ENCODE measurements around the gene PLCXD1.
"Not testable (repeated sequence)": the region's sequence is repeated elsewhere in the genome, so short reads cannot be mapped to it uniquely, and the experiment has no call there.

Gene PLCXD1

DNA sequence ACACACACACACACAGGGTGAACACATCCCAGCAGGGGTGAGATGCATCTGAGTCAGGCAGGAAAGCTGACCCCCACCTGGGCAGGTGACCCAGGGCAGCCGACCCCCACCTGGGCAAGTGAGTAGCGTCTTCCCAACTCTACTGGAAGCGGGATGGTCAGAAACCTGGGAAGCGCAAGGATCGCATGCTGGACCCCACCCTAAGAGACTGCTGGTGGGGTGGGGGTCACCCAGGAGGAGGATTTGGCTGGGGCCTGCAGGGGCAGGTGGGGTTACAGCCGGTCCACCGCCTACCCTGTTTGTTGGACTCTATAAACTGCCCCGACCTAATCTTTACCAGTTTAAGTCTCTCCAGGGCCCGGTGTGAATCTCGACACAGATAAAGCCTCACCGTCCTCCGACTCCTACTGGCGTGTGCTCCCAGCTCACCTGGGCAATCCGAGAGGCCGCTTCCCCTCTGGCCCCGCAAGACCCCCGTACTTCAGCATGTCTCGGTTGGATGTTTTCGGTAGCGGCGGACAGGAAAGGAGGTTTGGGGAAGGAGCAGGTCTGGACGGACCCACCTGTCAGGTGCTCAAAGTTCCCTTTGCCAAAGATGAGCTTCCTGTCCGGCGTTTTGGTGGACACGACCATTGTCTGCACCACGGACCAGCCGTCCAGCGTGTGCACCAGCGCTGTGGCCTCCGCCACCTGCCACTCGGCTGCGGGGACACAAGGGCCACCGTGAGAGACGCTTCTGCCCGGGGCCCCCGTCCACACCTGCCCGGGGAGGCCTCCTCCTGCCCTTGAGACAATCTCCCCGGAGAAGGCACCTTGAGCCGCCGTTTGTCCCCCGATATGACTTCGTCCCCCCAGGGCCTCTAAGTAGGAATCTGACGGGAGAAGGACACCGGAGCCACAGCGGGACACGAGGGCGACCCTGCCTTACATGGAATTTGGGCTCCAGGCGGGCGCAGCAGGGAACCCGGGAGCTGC lies 35.5 kb downstream of the PLCXD1 start:
- no peak for DNase-seq (ENCODE audit: low spot score)

DNA sequence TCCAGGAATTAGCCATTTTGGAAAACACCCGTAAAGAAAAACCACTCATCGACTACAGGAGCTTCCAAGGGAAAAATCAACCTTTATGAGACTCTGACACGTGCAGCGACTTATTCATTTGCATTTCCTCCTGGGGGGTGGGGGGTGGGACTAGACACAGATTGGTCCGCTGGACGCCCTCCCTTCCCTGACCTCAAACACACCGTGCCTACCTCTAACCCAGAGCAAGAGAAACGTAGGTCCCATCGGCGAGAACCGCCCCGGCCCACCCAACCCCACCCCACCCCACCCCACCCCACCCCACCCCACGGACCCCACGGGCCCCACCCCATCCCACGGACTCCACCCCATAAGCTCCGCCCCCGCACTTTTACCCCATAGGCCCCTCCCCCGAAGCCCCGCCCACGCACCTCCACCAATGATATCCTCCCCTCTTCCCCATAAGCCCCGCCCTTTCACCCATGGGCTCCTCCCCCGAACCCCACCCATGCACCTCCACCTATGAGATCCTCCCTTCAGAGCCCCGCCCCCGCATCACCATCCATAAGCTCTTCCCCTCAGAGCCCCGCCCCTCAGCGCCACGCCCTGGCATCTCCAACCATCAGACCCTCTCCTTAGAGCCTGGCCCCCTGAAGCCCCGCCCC lies 36.4 kb downstream of the PLCXD1 start:
- DNase-seq (ENCODE audit: low spot score), result peak; percentile 52

GRCh38 chrX:318068-318738 lies 37.0 kb downstream of the PLCXD1 start:
- DNase-seq (ENCODE audit: low spot score), result peak; percentile 98

DNA sequence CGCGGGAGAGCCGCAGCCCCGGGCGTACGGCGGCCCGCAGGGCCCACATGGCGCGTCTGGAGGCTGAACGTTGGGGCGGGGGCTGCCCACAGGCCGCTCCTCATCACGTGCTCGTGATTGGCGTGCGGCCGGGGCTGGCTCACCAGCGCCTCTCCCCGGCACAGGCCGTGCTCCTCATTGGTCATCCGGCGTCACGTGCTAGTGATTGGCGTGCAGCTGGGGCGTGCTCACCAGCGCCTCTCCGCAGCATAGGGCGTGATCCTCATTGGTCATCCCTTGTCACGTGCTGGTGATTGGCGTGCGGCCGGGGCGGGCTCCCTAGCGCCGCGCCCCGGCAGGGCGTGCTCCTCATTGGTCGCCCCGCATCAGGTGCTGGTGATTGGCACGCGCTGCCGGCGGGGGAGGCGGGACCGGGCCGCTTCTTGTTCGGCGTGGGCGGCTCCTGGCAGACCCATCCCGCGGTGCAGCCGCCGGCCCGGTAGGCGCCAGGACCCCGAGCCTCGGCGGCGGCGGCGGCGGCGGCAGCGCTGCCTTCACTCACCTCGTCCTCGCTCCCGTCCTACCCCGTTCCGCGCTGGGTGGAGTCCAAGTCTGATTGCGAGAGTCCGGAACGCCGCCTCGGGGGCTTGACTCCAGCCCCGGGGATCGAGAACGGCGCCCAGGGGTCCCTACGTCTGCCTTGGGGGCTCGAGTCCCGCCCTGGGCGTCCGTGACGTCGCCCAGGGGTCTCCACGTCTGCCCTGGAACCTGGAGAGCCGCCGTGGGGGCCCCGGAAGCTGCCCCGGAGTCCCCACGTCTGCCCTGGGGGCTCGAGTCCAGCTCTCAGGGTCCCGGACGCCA lies 37.8 kb downstream of the PLCXD1 start, which contains the start of gene GTPBP6:
TSS of gene GTPBP6 (minus strand) at position 58 of the 840 bp plus-strand sequence. CDS start at position 49, 9 bp downstream.
- DNase-seq (ENCODE audit: low spot score), result peak; percentile 99

DNA sequence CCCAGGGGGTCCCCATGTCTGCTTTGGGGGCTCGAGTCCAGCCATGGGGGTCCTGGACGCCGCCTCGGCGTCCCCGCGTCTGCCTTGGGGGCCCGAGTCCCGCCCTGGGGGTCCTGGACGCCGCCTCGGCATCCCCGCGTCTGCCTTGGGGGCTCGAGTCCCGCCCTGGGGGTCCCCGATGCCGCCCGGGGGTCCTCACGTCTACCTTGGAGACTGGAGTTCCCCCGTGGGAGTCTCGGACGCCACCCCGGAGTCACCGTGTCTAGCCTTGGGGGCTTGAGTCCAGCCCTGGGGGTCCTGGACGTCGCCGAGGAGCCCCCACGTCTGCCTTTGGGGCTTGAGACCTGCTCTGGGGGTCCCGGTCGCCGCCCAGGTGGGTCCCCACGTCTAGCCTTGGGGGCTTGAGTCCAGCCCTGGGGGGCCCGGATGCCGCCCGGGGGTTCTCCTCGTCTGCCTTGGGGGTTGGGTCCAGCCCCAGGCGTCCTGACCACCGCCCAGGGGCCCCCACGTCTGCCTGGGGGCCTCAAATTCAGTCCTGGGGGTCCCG lies 38.5 kb downstream of the PLCXD1 start:
- DNase-seq (ENCODE audit: low spot score), result no peak

- DNase-seq (ENCODE audit: low spot score), result peak; percentile 53
Observed at GRCh38 chrX:320126-320783, 39.1 kb downstream of the PLCXD1 start.

- peak; percentile 60 for DNase-seq (ENCODE audit: low spot score)
Observed at GRCh38 chrX:323721-324628, 42.8 kb downstream of the PLCXD1 start.

GRCh38 chrX:324664-325063 lies 43.5 kb downstream of the PLCXD1 start:
- not testable (repeated sequence) for DNase-seq (ENCODE audit: low spot score)

- no peak for DNase-seq (ENCODE audit: low spot score)
Observed at GRCh38 chrX:327660-328126, 46.5 kb downstream of the PLCXD1 start.

- no peak for DNase-seq (ENCODE audit: low spot score)
Observed at GRCh38 chrX:329291-329910, 48.2 kb downstream of the PLCXD1 start.

DNA sequence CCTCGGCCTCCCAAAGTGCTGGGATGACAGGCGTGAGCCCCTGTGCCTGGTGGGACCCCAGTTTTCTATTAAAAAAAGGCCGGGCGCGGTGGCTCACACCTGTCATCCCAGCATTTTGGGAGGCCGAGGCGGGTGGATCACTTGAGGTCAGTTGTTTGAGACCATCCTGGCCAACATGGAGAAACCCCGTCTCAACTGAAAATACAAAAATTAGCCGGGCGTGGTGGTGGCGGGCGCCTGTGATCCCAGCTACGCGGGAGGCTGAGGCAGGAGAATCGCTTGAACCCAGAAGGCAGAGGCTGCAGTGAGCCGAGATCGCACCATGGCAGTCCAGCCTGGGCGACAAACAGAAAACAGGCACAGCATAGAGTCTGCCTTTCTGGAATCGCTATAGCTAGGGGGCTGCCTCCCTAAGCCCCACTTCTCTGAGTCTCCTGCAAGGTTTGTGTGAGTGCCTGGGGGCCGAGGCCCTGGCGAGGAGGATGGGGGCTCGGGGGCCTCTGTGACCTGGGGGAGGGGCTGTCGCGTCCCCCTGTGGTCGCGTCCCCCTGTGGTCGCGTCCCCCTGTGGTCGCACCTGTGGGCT lies 49.1 kb downstream of the PLCXD1 start:
- DNase-seq (ENCODE audit: low spot score), result not testable (repeated sequence)

GRCh38 chrX:330726-331150 lies 49.6 kb downstream of the PLCXD1 start:
- DNase-seq (ENCODE audit: low spot score), result no peak

- no peak for DNase-seq (ENCODE audit: low spot score)
Observed at GRCh38 chrX:331151-331824, 50.1 kb downstream of the PLCXD1 start.

DNA sequence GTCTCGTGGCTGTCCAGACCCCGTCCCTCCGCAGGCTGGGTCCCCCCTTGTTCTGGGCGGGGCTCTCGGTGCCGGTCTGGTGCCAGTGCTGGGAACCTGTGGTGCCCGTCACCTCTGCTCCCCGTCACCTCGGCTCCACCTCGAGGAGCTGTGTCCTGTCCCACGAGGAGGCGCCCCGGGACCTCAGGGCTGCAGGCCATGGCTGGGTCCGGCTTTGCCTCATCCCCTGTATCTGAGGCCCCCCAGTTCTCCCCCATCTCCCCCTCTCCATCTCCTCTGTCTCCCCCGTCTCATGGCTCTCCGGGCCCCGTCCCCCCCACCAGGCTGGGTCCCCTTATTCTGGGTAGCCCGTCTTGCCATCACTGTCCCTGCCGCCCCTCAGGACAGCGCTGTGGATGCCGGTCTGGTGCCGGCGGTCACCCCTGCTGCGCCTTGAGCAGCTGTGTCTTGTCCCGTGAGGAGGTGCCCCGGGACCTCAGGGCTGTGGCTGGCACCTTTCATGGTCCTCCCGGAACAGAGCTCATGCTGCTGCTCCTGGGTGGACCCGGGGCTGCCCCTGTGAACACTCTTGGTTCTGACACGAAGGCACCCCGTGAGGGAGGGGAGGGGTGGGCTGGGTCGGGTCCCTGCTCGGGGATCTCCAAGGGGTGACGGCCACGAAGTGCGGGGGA lies 50.8 kb downstream of the PLCXD1 start:
- no peak for DNase-seq (ENCODE audit: low spot score)

GRCh38 chrX:332496-332860 lies 51.3 kb downstream of the PLCXD1 start:
- no peak for DNase-seq (ENCODE audit: low spot score)

DNA sequence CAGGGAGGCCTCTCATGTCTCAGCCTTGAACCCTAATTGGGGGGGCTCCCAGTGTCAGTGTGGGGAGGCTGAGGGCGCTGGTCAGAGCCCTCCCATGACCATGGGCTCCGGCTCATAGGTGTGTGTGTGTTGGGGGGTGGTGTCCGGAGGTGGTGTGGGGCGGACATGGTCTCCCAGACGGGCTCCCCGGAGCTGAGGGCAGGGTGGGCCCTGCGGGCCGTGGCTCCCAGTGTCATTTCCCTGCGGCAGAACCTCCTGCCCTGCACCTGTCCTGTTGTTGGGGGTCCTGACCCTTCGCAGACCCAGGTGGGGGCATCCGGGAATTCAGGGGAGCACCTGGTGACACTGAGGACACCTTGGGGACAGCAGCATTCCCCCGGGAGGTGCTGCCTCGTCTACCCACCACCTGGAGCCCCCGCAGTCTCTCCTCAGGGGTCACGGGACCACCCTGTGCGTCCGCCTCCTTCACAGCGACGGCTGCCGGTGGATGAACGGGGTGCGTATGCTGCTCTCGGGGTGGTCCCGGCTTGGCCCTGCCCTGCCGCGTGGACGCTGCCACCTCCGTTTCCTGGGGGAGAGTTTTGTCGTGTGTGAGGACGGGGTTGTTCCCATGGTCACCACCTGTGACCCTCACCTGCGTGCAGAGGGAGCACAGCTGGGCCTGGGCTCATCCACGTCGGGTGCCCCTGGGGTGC lies 51.9 kb downstream of the PLCXD1 start:
- DNase-seq (ENCODE audit: low spot score), result no peak

Data from RKO (cell line).